ENCODE results near the gene CCDC117. TPM values are rescaled to one million over a fixed set of nuclear protein-coding genes. Genes with fewer than 3 reads are reported as not detected.

The CCDC117 gene
- polyA plus RNA-seq, 1 of the 3 experiments (the other 2 are of a cell fraction) = 4.2 TPM

DNA sequence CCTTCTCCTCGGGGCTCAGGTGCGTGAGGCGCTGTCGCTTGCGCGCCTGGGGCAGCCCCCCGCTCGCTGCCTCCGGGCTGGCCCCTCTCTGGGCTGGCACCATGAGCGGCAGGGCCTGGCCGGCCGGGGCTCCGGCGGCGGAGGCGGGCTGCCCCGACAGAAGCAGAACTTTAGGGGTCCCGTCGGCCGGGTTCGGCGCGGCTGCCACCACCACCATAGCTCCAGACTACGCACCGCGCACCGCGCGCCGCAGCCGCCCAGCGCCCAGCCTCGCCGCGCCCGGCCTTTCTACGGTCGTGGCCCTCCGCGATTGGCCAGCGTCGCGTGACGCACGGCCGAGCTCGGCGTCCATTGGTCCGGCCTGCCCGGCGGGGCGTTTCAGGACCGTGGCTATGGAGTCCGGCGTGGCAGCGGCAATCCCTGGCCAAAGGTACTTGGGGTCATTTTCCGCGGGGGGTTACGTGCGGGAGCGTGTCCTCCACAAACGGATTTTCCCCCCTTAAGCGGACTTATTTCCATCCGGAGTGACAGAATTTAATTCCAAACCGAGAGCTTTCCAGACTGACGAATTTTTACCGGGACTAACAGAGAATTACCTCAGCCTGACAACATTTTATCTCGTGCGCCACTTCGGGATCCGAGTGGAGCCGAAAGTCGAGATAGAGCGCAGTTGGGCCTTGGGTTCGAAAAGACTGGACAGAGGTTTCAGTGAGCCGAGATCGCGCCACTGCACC lies 28.0 kb downstream of the CCDC117 start, which contains the start of gene XBP1:
Gene XBP1, minus strand, starts transcription at position 262 of the 734 bp plus-strand sequence.
- peak; percentile 98 for DNase-seq
- peaks cover 2 to 11% of the 10 kb centered on the region in 2 experiments; a peak in 1 of 4 replicates for H3K4me1 ChIP-seq (ENCODE audit: control insufficient read depth in 1 of 2, insufficient read depth in 2 of 2, low read depth in 1 of 2, low read length in 1 of 2)
- H3K9ac ChIP-seq = peak within 1 kb of the TSS; percentile 99
- peak within 1 kb of the TSS; percentile 79 to 95 for H3K4me3 ChIP-seq (ENCODE audit: low read depth in 2 of 2, low read length in 1 of 2)
- peaks cover 56% of the 10 kb centered on the region for H3K79me2 ChIP-seq (ENCODE audit: insufficient read depth)
- peak within 1 kb of the TSS; percentile 96 for H3K4me2 ChIP-seq
- H3F3A ChIP-seq (replicated peaks; ENCODE audit: insufficient read depth) = peaks cover 42% of the 10 kb centered on the region
- peak within 1 kb of the TSS; percentile 87 to 99 for H3K27ac ChIP-seq (ENCODE audit: low read depth in 2 of 2, low read length in 1 of 2)
- H4K20me1 ChIP-seq (ENCODE audit: insufficient read depth) = peaks cover 18% of the 10 kb centered on the region
- WGBS (ENCODE audit: low lambda C conversion rate) = under 1% methylated on average over 22 of the region's 78 CpGs
- ChIA-PET POLR2A (interaction anchor here (0.6 to 2.5 kb wide), 14 partner anchors 8 to 887 kb away, joined by 3 to 13 read pairs (median 4); partner anchors contain the start of genes CCDC117 and TTC28), CTCF (interaction anchor here (0.7 to 4.7 kb wide), 4 partner anchors 9 to 446 kb away, joined by 3 to 17 read pairs (median 4); partner anchors contain the start of gene CCDC117)
- H3K36me3 ChIP-seq (replicated peaks in 1 of 2; ENCODE audit: control insufficient read depth in 1 of 2, insufficient read depth in 2 of 2, low read length in 1 of 2) = peaks cover 24 to 39% of the 10 kb centered on the region in 2 experiments
- TF ChIP-seq CHD2 (IDR thresholded peaks at IDR 0.05; ENCODE audit: low read length, partially characterized antibody) (peak; percentile 59), POLR2AphosphoS5 (IDR thresholded peaks at IDR 0.05; ENCODE audit: low read depth, low read length) (peak; percentile 79), RCOR1 (IDR thresholded peaks at IDR 0.05; ENCODE audit: low read length) (no peak), MXI1 (IDR thresholded peaks at IDR 0.05; ENCODE audit: low read depth, low read length) (peak; percentile 94), RAD21 (IDR thresholded peaks at IDR 0.05; ENCODE audit: low read length) (no peak), MEF2A (IDR thresholded peaks at IDR 0.05; ENCODE audit: borderline replicate concordance, low read depth) (no peak), FOXM1 (IDR thresholded peaks at IDR 0.05; ENCODE audit: low read depth) (no peak), YY1 (IDR thresholded peaks at IDR 0.05; ENCODE audit: low read depth) (peak; percentile 55; the same call in 1 of the 2 replicates), TAF1 (IDR thresholded peaks at IDR 0.05; ENCODE audit: borderline replicate concordance, low read depth, low read length) (peak; percentile 77), RFX5 (IDR thresholded peaks at IDR 0.05; ENCODE audit: low read length) (peak; percentile 92), NFIC (IDR thresholded peaks at IDR 0.05; ENCODE audit: borderline replicate concordance) (no peak)
- TF ChIP-seq, protein P1, sequence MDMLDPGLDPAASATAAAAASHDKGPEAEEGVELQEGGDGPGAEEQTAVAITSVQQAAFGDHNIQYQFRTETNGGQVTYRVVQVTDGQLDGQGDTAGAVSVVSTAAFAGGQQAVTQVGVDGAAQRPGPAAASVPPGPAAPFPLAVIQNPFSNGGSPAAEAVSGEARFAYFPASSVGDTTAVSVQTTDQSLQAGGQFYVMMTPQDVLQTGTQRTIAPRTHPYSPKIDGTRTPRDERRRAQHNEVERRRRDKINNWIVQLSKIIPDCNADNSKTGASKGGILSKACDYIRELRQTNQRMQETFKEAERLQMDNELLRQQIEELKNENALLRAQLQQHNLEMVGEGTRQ (IDR thresholded peaks at IDR 0.05; ENCODE audit: borderline replicate concordance, low read depth, low read length) = no peak
- TF ChIP-seq, protein P2, sequence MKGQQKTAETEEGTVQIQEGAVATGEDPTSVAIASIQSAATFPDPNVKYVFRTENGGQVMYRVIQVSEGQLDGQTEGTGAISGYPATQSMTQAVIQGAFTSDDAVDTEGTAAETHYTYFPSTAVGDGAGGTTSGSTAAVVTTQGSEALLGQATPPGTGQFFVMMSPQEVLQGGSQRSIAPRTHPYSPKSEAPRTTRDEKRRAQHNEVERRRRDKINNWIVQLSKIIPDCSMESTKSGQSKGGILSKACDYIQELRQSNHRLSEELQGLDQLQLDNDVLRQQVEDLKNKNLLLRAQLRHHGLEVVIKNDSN (IDR thresholded peaks at IDR 0.05; ENCODE audit: borderline replicate concordance, low read depth) = no peak
- TF ChIP-seq, protein P3, sequence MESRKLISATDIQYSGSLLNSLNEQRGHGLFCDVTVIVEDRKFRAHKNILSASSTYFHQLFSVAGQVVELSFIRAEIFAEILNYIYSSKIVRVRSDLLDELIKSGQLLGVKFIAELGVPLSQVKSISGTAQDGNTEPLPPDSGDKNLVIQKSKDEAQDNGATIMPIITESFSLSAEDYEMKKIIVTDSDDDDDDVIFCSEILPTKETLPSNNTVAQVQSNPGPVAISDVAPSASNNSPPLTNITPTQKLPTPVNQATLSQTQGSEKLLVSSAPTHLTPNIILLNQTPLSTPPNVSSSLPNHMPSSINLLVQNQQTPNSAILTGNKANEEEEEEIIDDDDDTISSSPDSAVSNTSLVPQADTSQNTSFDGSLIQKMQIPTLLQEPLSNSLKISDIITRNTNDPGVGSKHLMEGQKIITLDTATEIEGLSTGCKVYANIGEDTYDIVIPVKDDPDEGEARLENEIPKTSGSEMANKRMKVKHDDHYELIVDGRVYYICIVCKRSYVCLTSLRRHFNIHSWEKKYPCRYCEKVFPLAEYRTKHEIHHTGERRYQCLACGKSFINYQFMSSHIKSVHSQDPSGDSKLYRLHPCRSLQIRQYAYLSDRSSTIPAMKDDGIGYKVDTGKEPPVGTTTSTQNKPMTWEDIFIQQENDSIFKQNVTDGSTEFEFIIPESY (IDR thresholded peaks at IDR 0.05; ENCODE audit: borderline replicate concordance, low read depth) = no peak
- TF ChIP-seq, protein P4, sequence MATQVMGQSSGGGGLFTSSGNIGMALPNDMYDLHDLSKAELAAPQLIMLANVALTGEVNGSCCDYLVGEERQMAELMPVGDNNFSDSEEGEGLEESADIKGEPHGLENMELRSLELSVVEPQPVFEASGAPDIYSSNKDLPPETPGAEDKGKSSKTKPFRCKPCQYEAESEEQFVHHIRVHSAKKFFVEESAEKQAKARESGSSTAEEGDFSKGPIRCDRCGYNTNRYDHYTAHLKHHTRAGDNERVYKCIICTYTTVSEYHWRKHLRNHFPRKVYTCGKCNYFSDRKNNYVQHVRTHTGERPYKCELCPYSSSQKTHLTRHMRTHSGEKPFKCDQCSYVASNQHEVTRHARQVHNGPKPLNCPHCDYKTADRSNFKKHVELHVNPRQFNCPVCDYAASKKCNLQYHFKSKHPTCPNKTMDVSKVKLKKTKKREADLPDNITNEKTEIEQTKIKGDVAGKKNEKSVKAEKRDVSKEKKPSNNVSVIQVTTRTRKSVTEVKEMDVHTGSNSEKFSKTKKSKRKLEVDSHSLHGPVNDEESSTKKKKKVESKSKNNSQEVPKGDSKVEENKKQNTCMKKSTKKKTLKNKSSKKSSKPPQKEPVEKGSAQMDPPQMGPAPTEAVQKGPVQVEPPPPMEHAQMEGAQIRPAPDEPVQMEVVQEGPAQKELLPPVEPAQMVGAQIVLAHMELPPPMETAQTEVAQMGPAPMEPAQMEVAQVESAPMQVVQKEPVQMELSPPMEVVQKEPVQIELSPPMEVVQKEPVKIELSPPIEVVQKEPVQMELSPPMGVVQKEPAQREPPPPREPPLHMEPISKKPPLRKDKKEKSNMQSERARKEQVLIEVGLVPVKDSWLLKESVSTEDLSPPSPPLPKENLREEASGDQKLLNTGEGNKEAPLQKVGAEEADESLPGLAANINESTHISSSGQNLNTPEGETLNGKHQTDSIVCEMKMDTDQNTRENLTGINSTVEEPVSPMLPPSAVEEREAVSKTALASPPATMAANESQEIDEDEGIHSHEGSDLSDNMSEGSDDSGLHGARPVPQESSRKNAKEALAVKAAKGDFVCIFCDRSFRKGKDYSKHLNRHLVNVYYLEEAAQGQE (IDR thresholded peaks at IDR 0.05; ENCODE audit: low read depth, low read length) = 0 out of 2 replicates have a peak, but pooled peaks have one; percentile 47
- TF ChIP-seq, protein P5, sequence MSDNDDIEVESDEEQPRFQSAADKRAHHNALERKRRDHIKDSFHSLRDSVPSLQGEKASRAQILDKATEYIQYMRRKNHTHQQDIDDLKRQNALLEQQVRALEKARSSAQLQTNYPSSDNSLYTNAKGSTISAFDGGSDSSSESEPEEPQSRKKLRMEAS (IDR thresholded peaks at IDR 0.05; ENCODE audit: low read depth) = no peak; the same call in none of the 2 replicates
- TF ChIP-seq, protein P6, sequence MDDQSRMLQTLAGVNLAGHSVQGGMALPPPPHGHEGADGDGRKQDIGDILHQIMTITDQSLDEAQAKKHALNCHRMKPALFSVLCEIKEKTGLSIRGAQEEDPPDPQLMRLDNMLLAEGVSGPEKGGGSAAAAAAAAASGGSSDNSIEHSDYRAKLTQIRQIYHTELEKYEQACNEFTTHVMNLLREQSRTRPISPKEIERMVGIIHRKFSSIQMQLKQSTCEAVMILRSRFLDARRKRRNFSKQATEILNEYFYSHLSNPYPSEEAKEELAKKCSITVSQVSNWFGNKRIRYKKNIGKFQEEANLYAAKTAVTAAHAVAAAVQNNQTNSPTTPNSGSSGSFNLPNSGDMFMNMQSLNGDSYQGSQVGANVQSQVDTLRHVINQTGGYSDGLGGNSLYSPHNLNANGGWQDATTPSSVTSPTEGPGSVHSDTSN (IDR thresholded peaks at IDR 0.05) = no peak
- H3K9me2 ChIP-seq = no peaks in the 10 kb centered on the region
- no peaks in the 10 kb centered on the region for H3K9me3 ChIP-seq
- peak within 1 kb of the TSS; percentile 91 for H2AFZ ChIP-seq (ENCODE audit: low read depth)
- H3K27me3 ChIP-seq (ENCODE audit: insufficient read depth) = no peaks in the 10 kb centered on the region
